Skin epidermis (tissue), 12 donors: ENCODE results near the gene DLX3.

Experiments
- H3K27ac ChIP-seq, 21 experiments: fragments of 200-600 bp; sonication (generic) in 11 of 21; one replicate each; pipeline ENCODE4 v1.5.0; 2020; ENCODE audit warnings: mild to moderate bottlenecking in 3 of 21, inconsistent platforms in 2 of 21, moderate library complexity in 2 of 21
- H3K4me3 ChIP-seq, 7 experiments: fragments of 200-600 bp; sonication (generic) in 2 of 7; one replicate each; pipeline ENCODE4 v1.5.0; 2020; ENCODE audit warnings: inconsistent platforms in 2 of 7, mild to moderate bottlenecking in 2 of 7, moderate library complexity in 1 of 7

DLX3 gene

GRCh38 chr17:49977463-49978389, 17.3 kb downstream of the DLX3 start:
- H3K27ac ChIP-seq, result peak overlapping the region in 3 of 21 experiments; percentile 4 to 31 (median 19)
- H3K4me3 ChIP-seq, result no peak overlapping the region

GRCh38 chr17:49976828-49977202, 18.2 kb downstream of the DLX3 start:
- Histone ChIP-seq H3K4me3 (no peak overlapping the region), H3K27ac (no peak overlapping the region)

- no peak overlapping the region for H3K27ac ChIP-seq
Measured at GRCh38 chr17:49976163-49976827, 18.7 kb downstream of the DLX3 start.

GRCh38 chr17:49975531-49975930, 19.5 kb downstream of the DLX3 start:
- no peak overlapping the region for H3K27ac ChIP-seq
- no peak overlapping the region for H3K4me3 ChIP-seq

More at GRCh38 chr17:49976163-49976827, 18.7 kb downstream of the DLX3 start:
- H3K4me3 ChIP-seq, result no peak overlapping the region

- Histone ChIP-seq H3K27ac (no peak overlapping the region), H3K4me3 (no peak overlapping the region)
Measured at GRCh38 chr17:49973271-49973615, 21.8 kb downstream of the DLX3 start.

- Histone ChIP-seq H3K4me3 (no peak overlapping the region), H3K27ac (peak overlapping the region in 1 of 21 experiments; percentile 16)
Measured at GRCh38 chr17:49972486-49973270, 22.3 kb downstream of the DLX3 start.

GRCh38 chr17:49971848-49972485, 23.1 kb downstream of the DLX3 start:
- Histone ChIP-seq H3K4me3 (peak overlapping the region in 1 of 7 experiments; percentile 5), H3K27ac (peak overlapping the region in 1 of 21 experiments; percentile 16)

- H3K27ac ChIP-seq, result no peak overlapping the region
- no peak overlapping the region for H3K4me3 ChIP-seq
Measured at GRCh38 chr17:49971199-49971847, 23.7 kb downstream of the DLX3 start.

- no peak overlapping the region for H3K4me3 ChIP-seq
Measured at GRCh38 chr17:49970498-49970897, 24.5 kb downstream of the DLX3 start.

GRCh38 chr17:49969795-49970389, 25.1 kb downstream of the DLX3 start:
- Histone ChIP-seq H3K27ac (peak overlapping the region in 1 of 21 experiments; percentile 39), H3K4me3 (peak overlapping the region in 5 of 7 experiments; percentile 38 to 54 (median 47))

More at GRCh38 chr17:49970498-49970897, 24.5 kb downstream of the DLX3 start:
- H3K27ac ChIP-seq, result no peak overlapping the region

GRCh38 chr17:49969134-49969759, 25.8 kb downstream of the DLX3 start, which contains the start of gene DLX4:
DLX4 (plus strand) TSS chr17:49969190; CDS start chr17:49969469, 279 bp downstream.
- Histone ChIP-seq H3K4me3 (peak within 1 kb of the TSS; percentile 24 to 54 (median 45)), H3K27ac (peak within 1 kb of the TSS in 2 of 21 experiments; percentile 31 to 40)

- Histone ChIP-seq H3K27ac (peak overlapping the region in 2 of 21 experiments; percentile 31 to 40), H3K4me3 (peak overlapping the region; percentile 24 to 54 (median 45))
Measured at GRCh38 chr17:49968405-49969133, 26.5 kb downstream of the DLX3 start.

GRCh38 chr17:49967621-49968404, 27.2 kb downstream of the DLX3 start:
- Histone ChIP-seq H3K27ac (peak overlapping the region in 1 of 21 experiments; percentile 40), H3K4me3 (peak overlapping the region in 6 of 7 experiments; percentile 38 to 54 (median 46))

- H3K4me3 ChIP-seq, result no peak overlapping the region
- no peak overlapping the region for H3K27ac ChIP-seq
Measured at GRCh38 chr17:49967205-49967604, 27.8 kb downstream of the DLX3 start.

- H3K27ac ChIP-seq, result no peak overlapping the region
- no peak overlapping the region for H3K4me3 ChIP-seq
Measured at GRCh38 chr17:49966767-49967166, 28.3 kb downstream of the DLX3 start.

GRCh38 chr17:49965524-49965909, 29.5 kb downstream of the DLX3 start:
- Histone ChIP-seq H3K4me3 (no peak overlapping the region), H3K27ac (no peak overlapping the region)
